ENCODE data around the gene ARFRP1.

Gene ARFRP1

GRCh38 chr20:63701329-63702035, 6.3 kb downstream of the ARFRP1 start:
- DNase-seq = no peak

GRCh38 chr20:63701051-63701328, 6.8 kb downstream of the ARFRP1 start:
- no peak for DNase-seq

GRCh38 chr20:63700199-63701050, 7.4 kb downstream of the ARFRP1 start:
- DNase-seq = no peak

- no peak for DNase-seq
Measured at GRCh38 chr20:63699466-63700198, 8.1 kb downstream of the ARFRP1 start.

GRCh38 chr20:63698739-63699465, 8.9 kb downstream of the ARFRP1 start:
- peak; percentile 75 for DNase-seq

- no peak for DNase-seq
Measured at GRCh38 chr20:63697868-63698545, 9.8 kb downstream of the ARFRP1 start.

GRCh38 chr20:63697357-63697867, 10.4 kb downstream of the ARFRP1 start:
- no peak for DNase-seq

- no peak for DNase-seq
Measured at GRCh38 chr20:63696628-63697356, 11.0 kb downstream of the ARFRP1 start, which contains the start of gene TNFRSF6B. Gene TNFRSF6B (plus strand): TSS chr20:63696652. CDS start chr20:63696768, 116 bp downstream.

GRCh38 chr20:63696306-63696627, 11.5 kb downstream of the ARFRP1 start:
- peak; percentile 85 for DNase-seq

- DNase-seq = no peak
Measured at GRCh38 chr20:63695424-63696305, 12.1 kb downstream of the ARFRP1 start.

- no peak for DNase-seq
Measured at GRCh38 chr20:63694584-63695423, 13.0 kb downstream of the ARFRP1 start.

GRCh38 chr20:63693733-63694583, 13.8 kb downstream of the ARFRP1 start:
- no peak for DNase-seq

- DNase-seq = no peak
Measured at GRCh38 chr20:63693083-63693732, 14.6 kb downstream of the ARFRP1 start.

- DNase-seq = no peak
Measured at GRCh38 chr20:63692436-63693082, 15.2 kb downstream of the ARFRP1 start.

GRCh38 chr20:63691711-63692435, 15.9 kb downstream of the ARFRP1 start:
- DNase-seq = no peak

- no peak for DNase-seq
Measured at GRCh38 chr20:63690898-63691710, 16.7 kb downstream of the ARFRP1 start.
